Right cardiac atrium (tissue), 5 donors: ENCODE measurements around the gene PRIM2. TPM values are rescaled to one million over a fixed set of nuclear protein-coding genes. Genes with fewer than 3 reads are reported as not detected.
"Not testable (repeated sequence)": the region's sequence is repeated elsewhere in the genome, so short reads cannot be mapped to it uniquely, and the experiment has no call there.

Source experiments
- ATAC-seq, 2 donors: fragments of 200-7000 bp; cut with Tn5 transposase; one replicate each; pipeline versions ENCODE4 v1.8.0 to v1.9.1; 2020; ENCODE audit warnings: moderate library complexity in 2 of 2, mild to moderate bottlenecking in 1 of 2
- DNase-seq, 3 donors: peaks; one replicate each; pipeline ENCODE4 v3.0.0-alpha.2; 2020
- H3K27ac ChIP-seq: one replicate; pipeline ENCODE4 v1.5.1; 2013; ENCODE audit warnings: mild to moderate bottlenecking, low read length, control low read depth, moderate library complexity
- H3K27me3 ChIP-seq: one replicate; pipeline ENCODE4 v1.6.1; 2013; ENCODE audit not compliant: control insufficient read depth, insufficient read depth
- H3K4me1 ChIP-seq: one replicate; pipeline ENCODE4 v1.6.1; 2013; ENCODE audit warnings: low read length; ENCODE audit not compliant: control insufficient read depth, insufficient read depth
- H3K4me3 ChIP-seq: one replicate; pipeline ENCODE4 v1.5.1; 2013; ENCODE audit warnings: low read length, control low read depth
- H3K9me3 ChIP-seq: one replicate; pipeline ENCODE4 v1.6.1; 2013; ENCODE audit warnings: low read length; ENCODE audit not compliant: control insufficient read depth
- WGBS: extraction: QIAGEN DNeasy Blood & Tissue Kit; methylation state at CpG from one replicate; pipeline ENCODE4 v1.1.7; 2013; 5-methylcytosine and 5-hydroxymethylcytosine counted together
- intact Hi-C, 4 donors: fragments of 100-400 bp; cut with DNase I; formaldehyde crosslinking; loops; one replicate each; pipeline versions ENCODE4 v1.11.0 to v1.14.0; 2022 to 2023
- polyA plus RNA-seq: library from polyadenylated mRNA; stranded (reverse); fragments of 200-250 nt; gene quantifications from one replicate; pipeline ENCODE4 v1.2.3, GENCODE V29; 2013
- total RNA-seq, 4 donors: library from RNA; stranded (reverse); fragmentation: NEBNext Ultra II Directional; extraction: Animal tissue kit (Norgen Biotek cat#: 25700); gene quantifications; one replicate each; pipeline ENCODE4 v1.2.1, GENCODE V29; 2021
- donor health status: healthy with polysubstance abuse.
- donor health status: DM: no; HTN: yes; CAD: no.
- donor health status: DM: no; HTN: no; CAD: no.
- donor health status: DM: no; HTN: yes; CAD: no; lungs with severe emphysema.
- donor health status: DM: yes; HTN: yes; CAD: no.

PRIM2 gene
- total and polyA plus RNA-seq, 5 donors: 3.1 to 6.7 (median 4.8) TPM

- H3K27ac ChIP-seq, intact Hi-C loops, H3K9me3 ChIP-seq, ATAC-seq, H3K27me3 ChIP-seq, H3K4me1 ChIP-seq, DNase-seq, H3K4me3 ChIP-seq: not testable (repeated sequence)
These were observed 127.9 kb downstream of the PRIM2 start for GRCh38 chr6:57445379-57445778.

GRCh38 chr6:57445790-57446468, 128.5 kb downstream of the PRIM2 start:
- H3K27me3 ChIP-seq, H3K27ac ChIP-seq, H3K9me3 ChIP-seq, DNase-seq, intact Hi-C loops, H3K4me1 ChIP-seq, H3K4me3 ChIP-seq: not testable (repeated sequence)
- WGBS: 47% methylated on average over 2 of the region's 2 CpGs
- peak; percentile 65 to 84 for ATAC-seq

- H3K9me3 ChIP-seq, H3K27me3 ChIP-seq, H3K4me3 ChIP-seq, DNase-seq, intact Hi-C loops, H3K27ac ChIP-seq, H3K4me1 ChIP-seq, ATAC-seq: not testable (repeated sequence)
- 82% methylated on average over 1 of the region's 1 CpG for WGBS
These were observed 132.2 kb downstream of the PRIM2 start for GRCh38 chr6:57449496-57450066.

DNA sequence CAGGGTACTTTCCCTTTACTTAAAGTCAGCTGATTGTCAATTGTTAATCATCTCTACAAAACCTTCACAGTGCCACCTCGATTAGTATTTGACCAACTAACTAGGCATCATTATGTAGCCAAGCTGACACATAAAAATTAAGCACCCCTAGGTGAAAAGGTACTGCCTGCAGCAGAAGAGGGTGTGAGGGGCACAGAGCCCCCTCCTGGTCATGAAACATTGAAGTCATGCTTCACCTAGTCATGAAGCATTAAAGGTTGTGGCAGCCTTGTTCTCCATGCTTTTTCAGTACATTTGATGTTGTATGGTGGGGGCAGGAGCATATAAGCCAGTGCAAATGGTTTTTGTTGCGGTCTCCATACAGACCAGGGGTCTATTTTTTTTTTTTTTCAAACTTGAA, 142.4 kb downstream of the PRIM2 start:
- H3K27me3 ChIP-seq, H3K4me1 ChIP-seq, DNase-seq, intact Hi-C loops, H3K9me3 ChIP-seq, ATAC-seq, H3K27ac ChIP-seq, H3K4me3 ChIP-seq: not testable (repeated sequence)
- WGBS: 95% methylated on average over 2 of the region's 2 CpGs

GRCh38 chr6:57461022-57461421, 143.6 kb downstream of the PRIM2 start:
- WGBS: 70% methylated on average over 4 of the region's 4 CpGs
- intact Hi-C loops, ATAC-seq, DNase-seq, H3K27ac ChIP-seq, H3K4me3 ChIP-seq, H3K9me3 ChIP-seq, H3K4me1 ChIP-seq, H3K27me3 ChIP-seq: not testable (repeated sequence)

DNA sequence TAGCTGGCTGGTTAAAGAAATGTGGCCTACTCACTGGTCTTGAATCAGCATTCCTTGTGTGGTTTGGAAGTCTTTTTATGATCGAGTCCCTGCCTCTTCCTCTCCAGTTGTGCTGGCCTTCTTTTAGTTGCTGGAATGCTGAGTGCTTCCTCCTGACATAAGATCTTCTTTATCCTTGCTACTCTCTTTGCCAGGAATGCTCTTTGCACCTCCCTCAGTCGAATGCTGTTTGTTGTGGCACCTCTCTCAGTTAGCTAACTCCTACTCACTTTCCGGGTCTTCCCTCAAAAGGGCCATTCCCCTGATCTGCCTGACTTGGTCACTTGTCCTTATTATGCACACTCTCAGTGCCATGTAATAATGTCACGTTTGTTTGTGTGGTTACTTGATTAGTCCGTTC, 146.4 kb downstream of the PRIM2 start:
- H3K27ac ChIP-seq, intact Hi-C loops, DNase-seq, H3K27me3 ChIP-seq, H3K9me3 ChIP-seq, H3K4me1 ChIP-seq, ATAC-seq, H3K4me3 ChIP-seq: not testable (repeated sequence)
- 71% methylated on average over 5 of the region's 5 CpGs for WGBS

DNA sequence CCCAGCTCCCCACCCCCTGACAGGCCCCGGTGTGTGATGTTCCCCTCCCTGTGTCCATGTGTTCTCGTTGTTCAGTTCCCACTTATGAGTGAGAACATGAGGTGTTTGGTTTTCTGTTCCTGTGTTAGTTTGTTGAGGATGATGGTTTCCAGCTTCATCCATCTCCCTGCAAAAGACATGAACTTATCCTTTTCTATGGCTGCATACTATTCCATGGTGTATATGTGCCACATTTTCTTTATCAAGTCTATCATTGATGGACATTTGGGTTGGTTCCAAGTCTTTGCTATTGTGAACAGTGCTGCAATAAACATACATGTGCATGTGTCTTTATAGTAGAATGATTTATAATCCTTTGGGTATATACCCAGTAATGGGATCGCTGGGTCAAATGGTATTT, 148.5 kb downstream of the PRIM2 start:
- H3K27me3 ChIP-seq, ATAC-seq, H3K27ac ChIP-seq, H3K4me1 ChIP-seq, H3K9me3 ChIP-seq, intact Hi-C loops, H3K4me3 ChIP-seq, DNase-seq: not testable (repeated sequence)
- over 99% methylated on average over 3 of the region's 3 CpGs for WGBS

DNA sequence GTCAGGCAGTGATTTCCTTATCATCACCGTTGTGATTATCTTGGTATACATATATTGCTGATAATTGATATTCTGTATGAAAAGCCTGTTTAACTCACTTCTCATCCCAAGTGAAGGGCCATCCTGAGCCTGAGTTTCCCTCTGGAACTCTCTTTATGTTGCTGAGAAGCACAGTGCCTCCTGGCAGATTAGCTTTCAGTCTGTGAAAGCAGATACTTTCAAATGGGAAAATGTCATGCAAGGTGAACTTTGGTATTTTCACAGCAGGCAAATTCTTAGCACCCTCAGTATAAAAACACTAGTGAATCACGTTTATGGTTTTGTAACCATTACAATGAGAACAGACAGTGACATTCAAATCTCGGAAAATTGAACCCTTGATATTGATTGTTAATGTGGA, 151.6 kb downstream of the PRIM2 start:
- no peaks in the 10 kb centered on the region for H3K4me1 ChIP-seq
- ATAC-seq (no peak), DNase-seq (no peak)
- 57% methylated on average over 3 of the region's 3 CpGs for WGBS
- intact Hi-C loops: no loop called here
- no peaks in the 10 kb centered on the region for H3K9me3 ChIP-seq
- H3K27ac ChIP-seq: no peak overlapping the region
- H3K4me3 ChIP-seq: no peak overlapping the region
- no peaks in the 10 kb centered on the region for H3K27me3 ChIP-seq

- intact Hi-C loops, H3K27ac ChIP-seq, DNase-seq, ATAC-seq, H3K27me3 ChIP-seq, H3K4me1 ChIP-seq, H3K4me3 ChIP-seq, H3K9me3 ChIP-seq: not testable (repeated sequence)
- WGBS: 54% methylated on average over 3 of the region's 4 CpGs
These were observed 152.7 kb downstream of the PRIM2 start for GRCh38 chr6:57470148-57470547.

DNA sequence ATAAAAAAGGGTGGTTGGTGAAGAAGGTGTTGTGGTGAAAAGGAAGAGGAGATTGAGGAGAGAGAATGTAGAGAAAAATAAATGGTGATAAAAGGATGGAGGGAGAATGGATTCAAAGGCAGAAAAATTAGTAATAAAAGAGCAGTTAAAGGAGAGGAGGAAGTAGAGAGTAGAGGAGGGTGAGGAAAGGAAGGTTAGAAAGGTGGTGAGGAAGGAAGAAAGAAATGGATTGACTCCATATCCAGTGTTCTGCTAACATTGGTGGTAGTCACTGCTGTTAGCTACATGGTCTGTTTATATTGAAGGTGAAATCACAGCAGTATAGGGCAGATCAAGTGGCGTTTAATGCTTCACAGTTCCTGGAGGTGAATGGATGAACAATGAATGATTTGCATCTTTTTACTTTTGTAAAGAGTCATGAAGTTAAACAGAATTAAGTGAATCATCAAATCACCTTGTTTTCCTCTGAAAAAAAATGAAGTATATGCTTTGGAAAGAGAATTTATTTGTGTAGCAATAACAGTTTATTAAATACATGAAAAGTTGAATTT, 154.0 kb downstream of the PRIM2 start:
- H3K27ac ChIP-seq, H3K9me3 ChIP-seq, ATAC-seq, H3K4me3 ChIP-seq, H3K27me3 ChIP-seq, intact Hi-C loops, H3K4me1 ChIP-seq, DNase-seq: not testable (repeated sequence)
- WGBS: 78% methylated on average over 1 of the region's 1 CpG

GRCh38 chr6:57472861-57473362, 155.5 kb downstream of the PRIM2 start:
- H3K4me1 ChIP-seq, ATAC-seq, H3K4me3 ChIP-seq, H3K27me3 ChIP-seq, DNase-seq, intact Hi-C loops, H3K9me3 ChIP-seq, H3K27ac ChIP-seq: not testable (repeated sequence)
- WGBS: 45% methylated on average over 3 of the region's 3 CpGs
